A204.1 (cell line): ENCODE data around the gene PRPH2.

ENCODE experiments used
- FAIRE-seq: peaks from 2 replicates; lab custom pipeline; 2012; peaks lifted over from hg19 to GRCh38; lab: Jason Lieb, UNC

Gene PRPH2, protein sequence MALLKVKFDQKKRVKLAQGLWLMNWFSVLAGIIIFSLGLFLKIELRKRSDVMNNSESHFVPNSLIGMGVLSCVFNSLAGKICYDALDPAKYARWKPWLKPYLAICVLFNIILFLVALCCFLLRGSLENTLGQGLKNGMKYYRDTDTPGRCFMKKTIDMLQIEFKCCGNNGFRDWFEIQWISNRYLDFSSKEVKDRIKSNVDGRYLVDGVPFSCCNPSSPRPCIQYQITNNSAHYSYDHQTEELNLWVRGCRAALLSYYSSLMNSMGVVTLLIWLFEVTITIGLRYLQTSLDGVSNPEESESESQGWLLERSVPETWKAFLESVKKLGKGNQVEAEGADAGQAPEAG

DNA sequence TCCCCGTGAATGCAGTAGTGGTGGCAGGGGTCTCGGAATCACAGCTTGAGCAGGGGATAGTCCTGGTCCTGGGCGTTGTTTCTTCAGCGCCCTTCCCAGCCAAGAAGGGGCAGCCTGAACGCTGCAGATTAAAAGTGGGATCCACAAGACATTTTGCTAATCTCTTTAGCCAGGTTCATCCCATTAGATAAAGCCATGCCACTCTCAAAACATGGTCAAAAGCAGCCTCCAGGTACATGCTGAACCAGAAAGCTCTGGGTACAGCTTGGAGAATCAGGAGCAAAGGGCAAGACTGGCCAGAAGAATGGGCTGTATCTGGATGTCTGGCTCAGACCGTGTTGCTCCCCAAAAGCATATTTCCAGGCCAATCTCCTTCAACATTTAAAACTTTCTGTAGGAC lies at the start of gene PRPH2:
TSS of gene PRPH2 (minus strand) at position 101 of the 400 bp plus-strand sequence. CDS start 263 bp downstream, outside the sequence.
- FAIRE-seq = no peak

GRCh38 chr6:42771741-42772100 lies 49.3 kb upstream of the PRPH2 start:
- FAIRE-seq = no peak

- FAIRE-seq = no peak
Observed at GRCh38 chr6:42769836-42770235, 47.4 kb upstream of the PRPH2 start.

GRCh38 chr6:42769051-42769450 lies 46.7 kb upstream of the PRPH2 start:
- no peak for FAIRE-seq

GRCh38 chr6:42766163-42766670 lies 43.8 kb upstream of the PRPH2 start:
- no peak for FAIRE-seq

- no peak for FAIRE-seq
Observed at GRCh38 chr6:42764911-42765648, 42.7 kb upstream of the PRPH2 start.

DNA sequence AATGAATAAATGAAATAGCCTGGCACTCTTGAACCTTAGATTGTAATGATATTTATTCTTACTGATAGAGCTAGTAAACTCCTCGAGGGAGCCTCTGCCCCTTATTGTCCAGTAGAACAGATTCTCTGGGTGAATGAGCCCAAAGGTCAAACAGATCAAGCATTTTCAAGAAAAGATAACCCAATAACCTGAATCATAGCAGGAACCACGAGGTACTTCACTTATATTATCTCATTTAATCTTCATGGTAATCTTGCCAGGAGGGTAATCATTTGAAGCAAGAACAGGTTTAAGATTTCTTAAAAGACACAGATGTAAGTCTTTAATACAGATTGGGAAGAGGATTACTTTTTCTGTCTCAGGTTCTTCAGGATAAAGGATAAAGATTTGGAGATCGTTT lies 40.6 kb upstream of the PRPH2 start:
- no peak for FAIRE-seq

- no peak for FAIRE-seq
Observed at GRCh38 chr6:42762426-42762859, 40.0 kb upstream of the PRPH2 start.

DNA sequence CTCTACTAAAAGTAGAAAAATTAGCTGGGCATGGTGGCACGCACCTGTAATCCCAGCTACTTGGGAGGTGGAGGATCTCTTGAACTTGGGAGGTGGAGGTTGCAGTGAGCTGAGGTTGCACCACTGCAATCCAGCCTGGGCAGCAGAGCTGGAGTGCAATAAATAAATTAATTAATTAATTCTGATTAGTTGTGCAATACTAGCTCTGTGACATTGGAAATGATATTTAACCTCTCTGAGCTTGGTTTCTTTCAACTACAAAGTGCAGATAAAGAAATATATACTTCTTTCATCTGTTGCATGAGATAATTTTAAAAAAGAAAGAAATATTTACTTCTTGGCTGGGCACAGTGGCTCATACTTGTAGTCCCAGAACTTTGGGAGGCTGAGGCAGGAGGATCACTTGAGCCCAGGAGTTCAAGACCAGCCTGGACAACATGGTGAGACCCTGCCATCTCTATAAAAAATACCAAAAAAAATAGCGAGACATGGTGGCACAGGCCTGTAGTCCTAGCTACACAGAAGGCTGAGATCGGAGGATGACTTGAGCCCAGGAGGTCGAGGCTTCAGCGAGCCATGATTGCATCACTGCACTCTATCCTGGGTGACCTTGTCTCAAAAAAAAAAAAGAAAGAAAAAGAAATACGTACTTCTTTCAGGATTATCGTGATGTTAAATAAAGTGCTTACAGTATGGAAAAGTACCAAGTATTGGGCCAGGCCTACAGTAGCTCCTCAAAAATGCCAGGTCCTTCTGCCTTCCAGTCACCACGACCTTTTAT lies 39.1 kb upstream of the PRPH2 start:
- no peak for FAIRE-seq

DNA sequence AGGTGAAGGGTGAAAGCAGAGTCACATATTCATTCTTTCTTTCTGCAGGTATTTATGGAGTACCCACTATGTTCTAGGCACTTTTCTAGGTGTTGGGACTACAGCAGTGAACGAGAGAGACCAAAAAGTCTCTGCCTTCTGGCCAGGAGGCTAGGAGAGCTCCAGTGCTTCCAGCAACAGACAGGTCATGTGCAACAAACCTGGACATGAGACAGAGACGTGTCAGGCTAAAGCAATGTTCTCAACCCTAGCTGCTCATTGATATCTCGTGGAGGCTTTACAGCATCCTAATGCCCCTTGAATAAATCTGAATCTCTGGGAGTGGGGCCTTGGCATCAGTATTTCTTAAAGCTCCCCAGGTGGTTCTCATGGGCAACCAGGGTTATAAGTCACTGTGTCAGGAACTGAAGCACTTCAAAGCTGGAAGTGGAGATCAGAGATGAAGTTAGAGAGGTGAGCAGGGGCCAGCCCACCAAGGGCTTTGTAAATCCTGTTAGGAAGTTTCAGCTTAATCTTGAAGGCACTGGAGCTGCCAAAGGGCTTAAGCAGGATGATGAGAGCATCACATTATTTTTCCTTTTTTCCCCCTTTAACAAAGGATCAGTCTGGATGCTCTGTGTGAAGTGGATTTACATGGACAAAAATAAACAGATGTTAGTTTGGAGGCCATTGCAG lies 36.5 kb upstream of the PRPH2 start:
- no peak for FAIRE-seq

DNA sequence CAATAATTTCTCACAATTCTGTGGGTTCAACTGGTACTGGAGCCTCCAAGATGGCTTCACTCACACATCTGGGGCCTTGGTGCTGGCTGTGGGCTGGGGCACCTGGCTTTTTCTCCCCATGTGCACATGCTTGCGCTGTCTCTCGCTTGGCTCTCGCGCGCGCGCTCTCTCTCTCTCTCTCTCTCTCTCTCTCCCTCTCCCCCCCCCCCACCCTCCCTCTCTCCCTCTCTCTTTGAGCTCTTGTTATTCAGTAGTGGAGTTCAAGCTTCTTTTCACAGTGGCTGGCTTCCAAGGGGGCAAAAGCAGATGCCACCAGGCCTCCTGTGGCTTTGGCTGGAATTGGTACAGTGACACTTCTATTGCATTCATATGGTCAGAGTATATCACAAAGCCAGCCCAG lies 34.3 kb upstream of the PRPH2 start:
- FAIRE-seq = no peak

GRCh38 chr6:42754759-42755158 lies 32.4 kb upstream of the PRPH2 start:
- FAIRE-seq = no peak

- no peak for FAIRE-seq
Observed at GRCh38 chr6:42751055-42751454, 28.7 kb upstream of the PRPH2 start.

DNA sequence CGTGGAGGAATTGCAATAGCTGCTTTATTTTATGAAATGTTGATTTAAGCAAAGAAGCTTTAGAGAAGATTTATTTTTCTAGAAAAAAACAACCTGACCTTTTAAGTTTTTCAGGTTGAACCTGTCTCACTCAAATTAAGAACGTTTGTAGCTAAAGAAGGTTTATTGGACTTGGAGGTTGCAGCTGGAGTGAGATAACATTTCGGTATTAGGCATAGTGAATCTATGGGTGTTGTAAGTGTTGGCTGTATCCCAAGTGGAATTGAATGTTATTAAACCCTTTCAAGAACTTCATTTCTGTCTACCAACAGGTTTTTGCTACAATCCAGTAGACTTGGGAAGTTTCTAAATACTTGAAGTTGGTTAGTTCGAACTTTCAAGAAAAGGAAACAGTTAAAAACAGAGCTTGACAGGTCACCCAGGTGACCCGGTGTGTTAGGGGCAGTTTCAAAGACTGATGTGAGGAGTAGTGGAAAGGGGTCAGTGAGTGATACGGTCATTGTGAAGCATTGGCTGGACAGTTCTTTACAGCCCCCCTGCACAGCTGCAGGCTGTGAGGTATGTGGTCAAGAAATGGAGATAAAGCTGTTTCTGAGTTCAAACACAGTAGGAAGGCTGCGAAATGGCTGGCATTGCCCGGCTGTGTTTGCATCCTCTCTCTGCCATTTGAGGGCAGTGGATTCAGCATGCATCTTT lies 26.0 kb upstream of the PRPH2 start:
- FAIRE-seq = no peak

DNA sequence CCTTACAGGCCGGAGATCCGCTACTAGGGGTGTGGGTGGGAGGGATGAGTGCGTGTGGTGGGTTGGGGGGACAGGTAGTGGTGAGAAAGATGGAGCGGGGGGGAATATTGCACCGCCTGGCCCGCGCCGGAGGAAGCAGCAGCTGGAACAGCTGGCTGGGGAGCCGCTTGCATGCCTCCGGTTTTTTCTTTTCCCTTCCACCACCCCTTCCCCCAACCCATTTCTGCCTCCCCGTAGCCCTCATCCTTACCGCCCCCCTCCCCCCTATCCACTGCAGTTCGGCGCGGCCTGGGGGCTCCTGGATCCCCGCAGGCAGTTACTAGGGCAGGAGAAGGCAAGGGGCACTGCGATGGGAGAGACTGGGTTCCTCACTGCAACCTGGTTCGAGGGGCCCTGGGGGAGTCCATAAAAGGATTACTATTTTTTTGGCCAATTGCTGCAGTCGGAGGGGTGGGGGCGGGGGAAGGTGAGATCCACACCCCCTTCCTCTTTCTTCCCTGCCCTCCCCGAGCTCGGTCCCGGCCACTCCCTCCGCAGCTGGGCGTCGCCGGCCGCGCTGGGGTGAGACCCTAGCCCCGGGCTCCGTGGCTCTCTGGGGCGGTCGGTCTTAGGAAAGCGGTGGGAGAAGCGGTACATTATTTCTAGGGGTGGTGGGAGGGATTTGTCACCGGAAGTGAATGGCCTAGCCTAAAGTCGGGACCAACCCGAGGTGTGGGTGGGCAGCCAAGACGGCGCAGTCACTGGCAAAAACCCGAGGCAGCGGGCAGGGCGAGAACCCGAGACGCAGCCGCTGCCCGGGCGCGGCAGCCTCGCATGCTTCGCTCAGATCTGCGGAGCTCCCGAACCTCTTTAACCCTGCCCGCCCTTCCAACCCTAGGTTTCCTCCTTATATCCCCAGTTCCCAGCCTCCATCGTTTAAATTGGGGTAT lies 24.3 kb upstream of the PRPH2 start:
- peak; percentile 70 for FAIRE-seq

DNA sequence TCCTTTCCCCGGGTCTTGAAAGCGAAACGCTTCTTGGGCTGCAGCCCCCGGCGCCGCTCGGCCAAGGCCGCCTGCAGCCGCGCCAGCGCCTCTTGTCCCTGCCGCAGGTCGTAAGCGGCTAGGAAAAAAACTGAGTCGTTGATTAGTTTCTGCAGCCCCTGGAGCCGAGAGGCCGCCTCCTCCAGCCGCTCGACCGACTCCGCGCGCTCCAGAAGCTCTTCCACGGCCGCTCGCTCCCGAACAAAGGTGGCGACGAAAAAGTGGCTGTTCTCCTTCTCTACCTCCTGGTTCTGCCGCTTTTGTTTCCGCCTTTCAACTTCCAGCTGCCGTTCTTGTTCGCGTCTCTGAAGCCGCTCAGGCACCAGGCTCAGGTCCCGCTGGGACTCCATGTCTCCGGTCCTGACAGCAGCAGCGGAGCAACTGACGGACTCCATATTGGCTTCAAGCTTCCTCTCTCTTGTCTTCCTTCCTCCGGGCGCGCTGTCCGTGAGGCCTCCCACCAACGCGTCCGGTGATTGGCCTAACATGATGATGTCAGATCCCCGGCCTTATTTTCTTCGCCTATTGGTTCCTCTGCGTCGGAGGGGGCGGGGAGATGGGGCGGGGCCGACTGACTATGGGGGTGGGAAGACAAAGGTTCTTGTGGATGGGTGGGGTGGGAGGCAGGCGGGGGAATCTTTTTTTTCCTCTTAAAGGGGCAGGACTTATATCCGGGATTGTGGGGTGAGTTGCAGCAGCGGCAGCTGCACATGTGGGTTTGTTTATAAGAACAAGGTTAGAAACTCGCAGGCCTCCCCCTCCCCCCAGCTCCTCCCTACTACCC lies 23.5 kb upstream of the PRPH2 start, which contains the start of gene TBCC:
TSS of gene TBCC (minus strand) at position 464 of the 823 bp plus-strand sequence. CDS start at position 434, 30 bp downstream.
- FAIRE-seq = peak; percentile 41

DNA sequence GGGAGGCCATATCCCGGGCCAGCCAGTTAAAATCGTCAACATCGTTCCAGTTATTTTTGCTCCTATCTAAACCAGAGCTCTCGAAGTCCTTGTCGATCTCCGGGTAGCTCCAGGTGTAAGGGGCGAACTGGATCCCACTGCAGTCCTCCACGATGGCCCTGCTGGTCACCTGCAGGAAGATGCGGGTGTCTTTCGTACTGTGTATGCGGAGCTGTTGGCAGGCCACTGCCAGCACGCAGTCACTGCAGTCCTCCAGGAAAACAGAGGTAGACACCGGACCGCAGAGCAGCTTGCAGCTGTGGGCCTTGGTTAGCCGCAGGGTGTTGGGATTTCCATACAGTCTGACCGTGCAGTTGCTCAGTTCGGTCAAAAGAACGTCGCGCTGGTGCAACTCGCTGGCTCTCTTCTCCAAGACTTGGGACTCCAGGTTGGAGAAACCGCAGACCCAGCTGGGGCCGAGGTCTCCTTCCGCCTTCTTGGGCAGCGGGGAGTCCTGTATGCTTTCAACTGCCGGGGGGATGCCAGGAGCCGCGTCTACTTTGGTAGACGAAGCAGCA lies 22.8 kb upstream of the PRPH2 start:
- no peak for FAIRE-seq

DNA sequence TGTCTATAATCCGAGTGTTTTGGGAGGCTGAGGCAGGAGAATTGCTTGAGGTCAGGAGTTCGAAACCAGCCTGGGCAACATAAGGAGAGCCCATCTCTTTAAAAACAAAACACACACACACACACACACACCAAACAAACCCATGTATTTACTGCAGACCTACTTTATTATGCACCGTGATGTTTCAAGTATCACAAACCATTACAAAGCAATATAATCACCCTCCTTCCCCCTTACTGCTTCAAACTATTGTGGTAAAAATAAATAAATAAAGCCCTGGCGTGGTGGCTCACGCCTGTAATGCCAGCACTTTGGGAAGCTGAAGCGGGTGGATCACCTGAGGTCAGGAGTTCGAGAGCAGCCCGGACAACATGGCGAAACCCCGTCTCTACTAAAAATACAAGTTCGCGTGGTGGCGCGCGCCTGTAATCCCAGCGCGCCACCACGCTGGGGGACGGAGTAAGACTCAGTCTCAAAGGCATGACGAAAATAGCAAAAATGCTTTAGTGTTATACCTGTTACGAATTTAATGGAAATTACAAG lies 22.0 kb upstream of the PRPH2 start:
- FAIRE-seq = no peak
